ENCODE results near the gene CSK.

CSK gene

GRCh38 chr15:74842581-74843444, 60.9 kb downstream of the CSK start, which contains the start of gene ULK3:
TSS of gene ULK3 (minus strand) at chr15:74843156. CDS start at chr15:74843105, 51 bp downstream.
- DNase-seq (ENCODE audit: low read depth in 2 of 2) = peak; percentile 81 to 85

GRCh38 chr15:74843445-74843828, 61.6 kb downstream of the CSK start:
- DNase-seq (ENCODE audit: low read depth in 2 of 2) = no peak

DNA sequence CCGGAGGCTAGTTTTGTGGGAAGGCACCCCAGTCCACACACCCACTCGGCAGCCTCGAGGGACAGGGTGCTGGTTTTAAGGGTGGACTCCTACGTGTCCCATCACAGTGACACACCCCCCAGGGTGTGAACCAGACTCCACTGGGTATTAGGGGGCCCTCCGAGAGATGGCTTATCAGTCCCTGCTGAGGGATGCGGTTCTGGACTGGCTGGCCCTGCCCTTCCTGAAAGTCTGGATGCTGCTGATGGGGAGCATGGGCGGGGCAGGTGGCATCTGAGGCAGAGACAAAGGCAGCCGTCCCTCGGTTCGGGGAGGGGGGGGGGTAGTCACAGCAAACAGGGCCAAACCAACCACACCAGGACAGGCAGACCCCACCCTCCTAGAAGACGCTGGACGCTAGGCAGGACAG, 62.0 kb downstream of the CSK start:
- no peak for DNase-seq (ENCODE audit: low read depth in 2 of 2)

DNA sequence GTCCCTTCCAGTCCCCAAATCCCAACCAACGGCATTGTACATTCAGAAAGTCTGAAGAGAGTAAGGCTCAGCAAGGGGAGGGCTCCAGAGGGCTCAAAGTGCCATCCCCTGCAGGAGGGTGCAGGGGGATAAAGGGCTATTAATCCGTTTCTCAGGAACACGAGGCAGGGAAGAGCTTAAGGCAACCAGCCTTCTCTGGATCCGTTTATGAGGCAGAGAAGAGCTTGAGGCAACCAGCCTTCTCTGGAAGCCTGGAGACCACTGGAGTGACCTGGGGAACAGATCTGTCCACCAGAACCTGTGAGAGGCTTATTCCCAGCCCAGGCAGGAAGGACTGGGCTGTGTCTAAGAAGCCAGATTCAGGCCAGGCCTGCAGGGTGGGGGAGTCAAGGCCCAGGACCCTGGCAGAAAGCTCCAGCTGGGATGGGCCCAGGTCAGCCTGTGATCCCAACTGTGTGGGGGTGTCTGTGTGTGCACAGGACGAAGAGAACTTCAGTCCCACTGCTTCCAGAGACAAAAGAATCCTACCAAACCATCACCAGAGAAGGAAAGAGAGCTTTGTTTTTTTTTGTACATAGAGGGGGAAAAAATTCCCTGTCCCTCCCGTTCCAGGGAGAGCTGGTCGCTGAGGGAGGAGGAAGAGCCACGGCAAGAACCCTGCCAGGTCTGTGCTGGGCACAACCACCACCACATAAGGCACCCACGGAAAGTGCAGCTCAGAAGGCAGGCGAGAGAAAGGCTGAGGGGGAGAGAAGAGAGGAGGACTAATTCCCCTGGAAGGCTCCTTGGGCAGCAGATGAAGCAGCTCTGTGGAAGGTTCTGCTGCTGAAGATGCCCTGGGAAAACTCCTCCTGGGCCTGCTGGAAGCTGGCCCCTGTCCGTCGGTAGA, 62.7 kb downstream of the CSK start:
- DNase-seq (ENCODE audit: low read depth in 2 of 2) = no peak

GRCh38 chr15:74845208-74845568, 63.3 kb downstream of the CSK start:
- no peak for DNase-seq (ENCODE audit: low read depth in 2 of 2)

- no peak for DNase-seq (ENCODE audit: low read depth in 2 of 2)
These were observed 63.7 kb downstream of the CSK start for GRCh38 chr15:74845581-74845980.

DNA sequence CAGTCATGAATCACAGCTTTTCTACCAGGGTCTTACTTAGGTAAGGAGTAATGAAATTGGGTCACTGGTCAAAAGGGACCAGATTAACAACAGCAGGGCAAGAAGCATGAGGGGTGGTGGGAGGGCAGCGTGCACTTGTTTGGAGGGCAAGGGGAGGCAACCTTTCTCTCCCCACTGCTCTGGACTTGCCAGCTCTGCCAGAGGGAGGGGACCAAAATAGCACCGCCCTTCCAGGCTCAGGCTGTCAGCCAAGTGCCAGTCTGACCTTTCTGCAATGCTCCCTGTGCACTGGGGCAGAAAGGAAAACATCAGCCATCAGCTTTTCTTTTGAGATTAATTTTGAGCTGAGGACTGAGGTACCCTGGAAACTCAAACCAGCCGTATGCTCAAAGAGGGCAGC, 65.6 kb downstream of the CSK start:
- no peak for DNase-seq (ENCODE audit: low read depth in 2 of 2)

DNA sequence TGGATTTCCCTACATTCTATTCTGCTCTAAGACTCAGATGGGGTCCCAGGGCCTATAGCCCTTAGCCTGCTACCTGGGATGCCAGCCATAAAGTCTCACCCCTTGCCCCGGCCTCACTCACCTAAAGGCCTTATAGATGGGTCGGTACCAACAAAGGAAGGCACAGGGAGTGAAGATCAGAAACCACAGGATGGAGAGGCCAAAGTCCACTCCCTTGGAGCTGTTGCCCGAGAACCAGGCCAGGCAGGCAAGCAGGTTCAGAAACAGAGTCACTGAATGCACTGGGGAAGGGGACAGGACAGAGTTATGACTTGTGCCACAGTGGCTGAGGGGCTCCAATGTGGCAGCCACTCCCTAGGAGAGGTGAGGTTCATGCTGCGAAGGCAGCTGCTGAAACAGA, 68.5 kb downstream of the CSK start:
- no peak for DNase-seq (ENCODE audit: low read depth in 2 of 2)

DNA sequence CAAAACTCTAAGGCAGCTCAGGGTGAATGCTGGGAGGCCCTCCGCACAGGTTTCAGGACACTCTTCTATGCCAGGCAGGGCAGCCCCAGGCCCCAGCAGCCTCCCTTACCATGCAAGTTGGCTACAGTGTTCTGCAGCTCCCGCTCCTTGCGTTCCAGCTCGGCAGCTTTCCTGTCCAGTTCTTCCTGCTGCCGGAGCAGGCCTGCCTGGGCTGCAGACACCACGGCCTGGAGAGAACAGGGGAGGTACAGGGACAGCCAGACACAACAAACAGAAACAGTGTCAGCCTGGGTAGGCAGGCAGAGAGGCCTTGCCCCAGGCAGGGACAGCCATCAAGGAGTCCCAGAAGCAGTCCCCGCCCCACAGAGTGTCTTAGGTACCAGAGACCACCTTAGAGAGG, 70.1 kb downstream of the CSK start:
- DNase-seq (ENCODE audit: low read depth in 2 of 2) = no peak
